Small intestine (tissue), 7 donors: ENCODE measurements around the gene PAK5. TPM values are rescaled to one million over a fixed set of nuclear protein-coding genes. Genes with fewer than 3 reads are reported as not detected.

ENCODE experiments used
- DNase-seq, 2 donors: peaks; one replicate each; pipeline versions ENCODE4 v3.0.0 to v3.0.0-alpha.2; 2013
- FAIRE-seq: peaks from 2 replicates; lab custom pipeline; 2012; peaks lifted over from hg19 to GRCh38; lab: Jason Lieb, UNC
- H3K27ac ChIP-seq, 3 donors: one replicate each; pipeline ENCODE4 v1.5.1; 2013; ENCODE audit warnings: low read length in 2 of 3, mild to moderate bottlenecking in 2 of 3, control low read depth in 1 of 3, inconsistent platforms in 1 of 3, low read depth in 1 of 3, moderate library complexity in 1 of 3
- H3K27me3 ChIP-seq, 3 donors: one replicate each; pipeline ENCODE4 v1.6.1; 2013; ENCODE audit warnings: low read length in 3 of 3, inconsistent platforms in 1 of 3; ENCODE audit not compliant: control insufficient read depth in 3 of 3, insufficient read depth in 3 of 3
- H3K36me3 ChIP-seq, 3 donors: one replicate each; pipeline ENCODE4 v1.6.1; 2013; ENCODE audit warnings: low read length in 3 of 3, inconsistent platforms in 1 of 3, low read depth in 1 of 3, mild to moderate bottlenecking in 1 of 3, moderate library complexity in 1 of 3; ENCODE audit not compliant: control insufficient read depth in 3 of 3, insufficient read depth in 2 of 3
- H3K4me1 ChIP-seq, 3 donors: one replicate each; pipeline ENCODE4 v1.6.1; 2013; ENCODE audit warnings: low read length in 2 of 3, inconsistent platforms in 1 of 3, low read depth in 1 of 3, mild to moderate bottlenecking in 1 of 3, moderate library complexity in 1 of 3; ENCODE audit not compliant: control insufficient read depth in 3 of 3, insufficient read depth in 2 of 3
- H3K4me3 ChIP-seq, 3 donors: one replicate each; pipeline ENCODE4 v1.5.1; 2013; ENCODE audit warnings: low read length in 3 of 3, control low read depth in 1 of 3, inconsistent platforms in 1 of 3, low read depth in 1 of 3, mild to moderate bottlenecking in 1 of 3, moderate library complexity in 1 of 3
- H3K9me3 ChIP-seq, 2 donors: one replicate each; pipeline ENCODE4 v1.6.1; 2013; ENCODE audit warnings: low read depth in 1 of 2, low read length in 1 of 2; ENCODE audit not compliant: control insufficient read depth in 2 of 2, insufficient read depth in 1 of 2
- WGBS, 3 donors: extraction: QIAGEN DNeasy Blood & Tissue Kit; methylation state at CpG; one replicate each; pipeline ENCODE4 v1.1.7; 2013; 5-methylcytosine and 5-hydroxymethylcytosine counted together
- polyA plus RNA-seq, 4 donors: library from polyadenylated mRNA; stranded (reverse) in 3 of 4; unstranded in 1 of 4; fragments of 200-250 nt in 3 of 4; fragments of 120-200 nt in 1 of 4; gene quantifications; one replicate each; pipeline versions ENCODE4 v1.2.1 to v1.2.3, GENCODE V29; 2013
- donor health status: healthy with polysubstance abuse.
- donor health status: control.
- donor health status: control.
- donor health status: Bipolar disorder and iron deficiency.
- donor health status: healthy.

PAK5 gene
- polyA plus RNA-seq, 4 donors: 0.10 to 0.27 TPM; not detected in 2

- no peak overlapping the region for H3K27ac ChIP-seq
- no peak for FAIRE-seq
- WGBS, 3 donors: 21 to 57% (median 37%) methylated on average over 5 of the region's 5 CpGs
- no peaks in the 10 kb centered on the region for H3K27me3 ChIP-seq
- no peak overlapping the region for H3K4me3 ChIP-seq
- no peaks in the 10 kb centered on the region for H3K4me1 ChIP-seq
- no peaks in the 10 kb centered on the region for H3K9me3 ChIP-seq
- peak; percentile 72 to 74 for DNase-seq
- H3K36me3 ChIP-seq: no peaks in the 10 kb centered on the region
These were observed 220.9 kb downstream of the PAK5 start for GRCh38 chr20:9617940-9618339.

DNA sequence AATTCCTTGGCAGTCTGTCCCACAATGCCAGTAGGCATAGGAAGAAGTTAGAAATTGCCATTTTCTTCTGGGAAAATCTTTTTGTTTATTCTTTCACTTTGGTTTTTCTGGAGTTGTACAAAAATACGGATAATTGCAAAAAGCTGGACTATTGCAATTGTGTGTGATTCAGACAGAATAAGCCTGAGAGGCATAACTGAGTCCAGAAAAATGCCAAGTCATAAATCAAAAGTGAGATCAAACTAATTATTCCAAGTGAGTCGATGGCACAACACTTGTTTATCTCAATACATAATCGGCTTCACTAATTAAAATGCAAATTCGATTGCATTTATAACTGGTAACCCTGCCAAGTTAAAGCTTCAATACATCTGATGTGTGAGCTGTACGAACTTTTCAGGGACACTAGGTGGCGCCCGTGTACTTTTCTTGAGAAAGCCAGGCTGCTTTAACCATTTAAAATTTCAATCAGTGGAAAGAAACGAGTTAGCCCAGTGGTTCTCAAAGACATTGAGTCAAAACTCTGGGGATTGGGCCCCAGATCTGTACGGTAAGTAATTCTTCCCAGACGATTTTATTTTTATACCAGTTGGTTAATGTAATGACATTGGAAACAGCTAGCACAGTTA is 221.9 kb downstream of the PAK5 start:
- Histone ChIP-seq H3K27me3 (no peaks in the 10 kb centered on the region), H3K4me1 (no peaks in the 10 kb centered on the region), H3K4me3 (no peak overlapping the region), H3K36me3 (no peaks in the 10 kb centered on the region), H3K27ac (no peak overlapping the region), H3K9me3 (no peaks in the 10 kb centered on the region)
- WGBS, 3 donors: 4 to 5% (median 5%) methylated on average over 10 of the region's 10 CpGs
- FAIRE-seq (no peak), DNase-seq (peak; percentile 59 to 73)

GRCh38 chr20:9616455-9616805 is 222.4 kb downstream of the PAK5 start:
- Histone ChIP-seq H3K27me3 (no peaks in the 10 kb centered on the region), H3K27ac (no peak overlapping the region), H3K4me1 (no peaks in the 10 kb centered on the region), H3K36me3 (no peaks in the 10 kb centered on the region), H3K4me3 (no peak overlapping the region), H3K9me3 (no peaks in the 10 kb centered on the region)
- WGBS, 3 donors: 77 to 82% (median 82%) methylated on average over 5 of the region's 5 CpGs
- DNase-seq (no peak), FAIRE-seq (no peak)

DNA sequence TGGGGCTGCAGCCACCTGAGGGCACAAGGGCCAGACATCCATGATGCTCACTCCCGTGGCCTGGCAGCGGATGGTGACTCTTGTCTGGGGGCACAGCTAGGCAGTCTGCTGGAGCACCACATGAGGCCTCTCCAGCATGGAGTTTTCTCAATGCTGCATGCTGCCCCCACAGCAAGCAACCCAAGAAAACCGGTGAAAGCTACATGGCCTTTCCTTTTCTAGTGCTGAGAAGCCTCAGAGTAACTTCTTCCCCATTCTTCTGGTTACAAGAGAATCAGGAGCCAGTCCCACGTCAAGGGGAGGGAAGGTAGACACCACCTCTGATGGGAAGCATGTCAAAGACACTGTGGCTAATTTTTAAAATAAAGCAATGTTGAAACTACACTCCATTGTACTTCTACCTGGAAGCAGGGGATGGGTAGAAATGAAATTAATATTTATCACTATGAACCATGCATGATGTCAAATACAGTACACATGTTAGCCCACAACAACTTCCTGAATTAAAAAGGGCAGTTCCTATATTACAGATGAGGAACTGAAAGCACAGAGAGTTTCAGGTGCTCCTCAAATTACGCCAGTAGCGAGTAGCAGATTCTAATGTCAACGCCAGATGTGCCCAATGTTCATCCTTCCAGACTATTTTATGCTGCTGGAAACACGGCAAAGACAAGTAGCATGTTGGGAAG is 223.0 kb downstream of the PAK5 start:
- no peaks in the 10 kb centered on the region for H3K4me1 ChIP-seq
- no peaks in the 10 kb centered on the region for H3K27me3 ChIP-seq
- H3K36me3 ChIP-seq: no peaks in the 10 kb centered on the region
- H3K9me3 ChIP-seq: no peaks in the 10 kb centered on the region
- no peak overlapping the region for H3K4me3 ChIP-seq
- H3K27ac ChIP-seq: no peak overlapping the region
- 56 to 73% (median 71%) methylated on average over 8 of the region's 8 CpGs for WGBS, 3 donors
- no peak for FAIRE-seq
- DNase-seq: no peak

DNA sequence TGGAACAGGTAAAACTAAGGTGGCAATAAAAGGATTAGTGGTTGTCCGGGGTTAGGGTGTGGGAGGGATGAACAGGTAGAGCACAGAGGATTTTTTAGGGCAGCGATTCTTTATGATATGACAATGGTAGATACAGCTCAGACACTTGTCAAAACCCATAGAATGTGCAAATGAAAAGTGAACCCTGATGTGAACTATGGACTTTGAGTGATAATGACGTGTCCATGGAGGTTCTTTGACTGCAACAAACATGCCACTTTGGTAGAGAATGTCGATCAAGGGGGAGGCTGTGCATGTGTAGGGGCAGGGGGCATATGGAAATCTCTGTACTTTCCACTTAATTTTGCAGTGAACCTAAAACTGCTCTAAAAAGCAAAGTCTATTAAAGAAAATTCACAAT is 223.8 kb downstream of the PAK5 start:
- DNase-seq (no peak), FAIRE-seq (no peak)
- Histone ChIP-seq H3K36me3 (no peaks in the 10 kb centered on the region), H3K27ac (no peak overlapping the region), H3K4me1 (no peaks in the 10 kb centered on the region), H3K4me3 (no peak overlapping the region), H3K27me3 (no peaks in the 10 kb centered on the region), H3K9me3 (no peaks in the 10 kb centered on the region)
- 13 to 56% (median 24%) methylated on average over 4 of the region's 4 CpGs for WGBS, 3 donors

DNA sequence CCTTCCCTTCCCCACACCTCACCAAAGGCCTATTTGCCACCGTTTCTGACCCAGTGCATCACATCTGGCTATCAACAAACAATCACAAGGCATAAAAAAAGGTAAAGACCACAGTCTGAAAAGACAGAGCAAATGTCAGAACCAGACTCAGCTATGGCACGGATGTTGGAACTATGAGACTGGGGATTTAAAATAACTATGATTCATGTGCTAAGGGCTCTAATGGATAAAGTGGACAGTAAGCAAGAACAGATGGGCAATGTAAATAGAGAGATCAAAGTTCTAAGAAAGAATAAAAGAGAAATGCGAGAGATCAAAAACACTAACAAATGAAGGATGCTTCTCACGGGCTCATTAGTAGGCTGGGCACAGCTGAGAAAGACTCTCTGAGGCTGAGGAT is 225.0 kb downstream of the PAK5 start:
- Histone ChIP-seq H3K4me3 (no peak overlapping the region), H3K27me3 (no peaks in the 10 kb centered on the region), H3K36me3 (no peaks in the 10 kb centered on the region), H3K9me3 (no peaks in the 10 kb centered on the region), H3K4me1 (no peaks in the 10 kb centered on the region), H3K27ac (no peak overlapping the region)
- DNase-seq (no peak), FAIRE-seq (no peak)
- WGBS, 3 donors: 68 to 78% (median 76%) methylated on average over 4 of the region's 4 CpGs

DNA sequence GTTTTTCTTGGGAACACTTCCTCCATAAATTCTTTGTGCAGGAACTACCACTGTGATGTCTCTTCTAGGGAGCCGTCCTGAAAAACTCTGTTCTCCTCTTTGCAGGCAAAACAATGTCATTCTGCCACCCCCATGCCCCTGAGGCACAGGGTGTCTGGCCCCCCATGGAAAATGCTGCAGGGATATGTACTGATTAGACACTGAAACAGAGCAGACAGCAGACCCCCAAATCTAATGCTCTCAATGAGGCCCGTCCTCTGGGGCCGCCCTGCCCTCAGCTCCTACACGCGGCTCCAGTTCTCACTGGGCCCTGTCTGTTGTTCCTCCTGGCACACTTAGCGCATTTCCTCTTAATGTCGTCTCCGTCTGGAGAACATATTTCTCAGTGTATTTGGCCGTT is 227.0 kb downstream of the PAK5 start:
- no peak overlapping the region for H3K27ac ChIP-seq
- H3K27me3 ChIP-seq: no peaks in the 10 kb centered on the region
- no peaks in the 10 kb centered on the region for H3K36me3 ChIP-seq
- H3K4me1 ChIP-seq: no peaks in the 10 kb centered on the region
- DNase-seq (no peak), FAIRE-seq (no peak)
- H3K9me3 ChIP-seq: no peaks in the 10 kb centered on the region
- WGBS, 3 donors: 86 to 92% (median 86%) methylated on average over 9 of the region's 9 CpGs
- no peak overlapping the region for H3K4me3 ChIP-seq

DNA sequence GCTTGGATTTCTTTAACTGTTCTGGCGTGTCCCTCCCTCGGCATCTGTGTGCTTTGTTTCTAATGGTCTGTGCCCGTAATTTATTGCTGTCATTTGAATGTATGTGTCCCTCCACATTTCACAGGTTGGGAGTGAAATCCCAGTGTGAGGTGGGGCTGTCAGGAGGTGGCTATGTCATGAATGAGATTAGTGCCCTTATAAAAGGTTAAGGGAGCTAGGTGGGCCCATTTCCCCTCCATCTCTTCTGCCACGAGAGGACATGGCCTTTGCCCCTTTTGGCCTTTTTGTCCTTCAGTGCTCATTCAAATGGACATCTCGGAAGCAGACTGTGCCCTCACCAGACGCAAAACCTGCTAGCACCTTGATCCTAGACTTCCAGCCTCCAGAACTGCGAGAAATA is 228.2 kb downstream of the PAK5 start:
- H3K27me3 ChIP-seq: no peaks in the 10 kb centered on the region
- H3K27ac ChIP-seq: no peak overlapping the region
- H3K4me1 ChIP-seq: no peaks in the 10 kb centered on the region
- no peak for DNase-seq
- H3K36me3 ChIP-seq: no peaks in the 10 kb centered on the region
- no peak overlapping the region for H3K4me3 ChIP-seq
- 73 to 84% (median 76%) methylated on average over 7 of the region's 7 CpGs for WGBS, 3 donors
- H3K9me3 ChIP-seq: no peaks in the 10 kb centered on the region
- no peak for FAIRE-seq
